Testis (tissue), 3 donors: ENCODE data around the gene TSC22D1. TPM values are rescaled to one million over a fixed set of nuclear protein-coding genes. Genes with fewer than 3 reads are reported as not detected.

Source experiments
- DNase-seq: peaks from one replicate; pipeline ENCODE4 v3.0.0-alpha.2; 2019
- H3K27ac ChIP-seq, 2 donors: fragments of 200-600 bp; sonication (generic); one replicate each; pipeline ENCODE4 v1.5.1; 2019
- H3K27me3 ChIP-seq: fragments of 200-600 bp; sonication (generic); one replicate; pipeline ENCODE4 v1.5.1; 2019
- H3K36me3 ChIP-seq: fragments of 200-600 bp; sonication (generic); one replicate; pipeline ENCODE4 v1.5.1; 2017; ENCODE audit warnings: low read depth; ENCODE audit errors: missing control alignments
- H3K4me1 ChIP-seq: fragments of 200-600 bp; sonication (generic); one replicate; pipeline ENCODE4 v1.5.1; 2019
- H3K4me3 ChIP-seq, 2 donors: fragments of 200-600 bp; sonication (generic); one replicate each; pipeline ENCODE4 v1.5.1; 2017 to 2019
- H3K9me3 ChIP-seq: fragments of 200-600 bp; sonication (generic); one replicate; pipeline ENCODE4 v1.5.1; 2017
- CTCF ChIP-seq, 3 experiments: fragments of 450-650 bp in 2 of 3; fragments of 200-600 bp in 1 of 3; sonication (generic) in 1 of 3; IDR thresholded peaks; one replicate each; pipeline ENCODE4 v1.5.1; 2016 to 2019; ENCODE audit warnings: antibody characterized with exemption in 3 of 3, mild to moderate bottlenecking in 2 of 3, moderate library complexity in 1 of 3
- POLR2A ChIP-seq: fragments of 450-650 bp; IDR thresholded peaks from one replicate; pipeline ENCODE4 v1.6.1; 2017; ENCODE audit warnings: antibody characterized with exemption, mild to moderate bottlenecking, moderate library complexity
- WGBS, 2 donors: methylation state at CpG; one replicate each; pipeline ENCODE4 v1.1.5; 2018; 5-methylcytosine and 5-hydroxymethylcytosine counted together
- intact Hi-C: fragments of 100-400 bp; cut with DNase I; formaldehyde crosslinking; loops from one replicate; pipeline ENCODE4 v1.15.1; 2023; ENCODE audit warnings: low total_unique reads
- polyA plus RNA-seq: library from polyadenylated mRNA; stranded (reverse); fragments of 350-450 nt; fragmentation: Illumina TruSeq; extraction: RNeasy Lipid Tissue Mini Kit (QIAGEN cat#74804); gene quantifications from one replicate; pipeline ENCODE4 v1.2.3, GENCODE V29; 2014; ENCODE audit warnings: low read depth, low replicate concordance; ENCODE audit not compliant: insufficient read depth
- total RNA-seq, 2 donors: library from RNA; depleted of rRNA; stranded (reverse); fragments of >200 nt; gene quantifications; one replicate each; pipeline ENCODE4 v1.2.3, GENCODE V29; 2016

TSC22D1 gene
- total and polyA plus RNA-seq, 3 donors from 2014 or later = 189 to 227 (median 193) TPM

- 0% methylated on average over 23 to 37 of the region's 38 CpGs for WGBS, 2 donors
- TF ChIP-seq POLR2A (peak; percentile 98), CTCF (IDR thresholded peaks at IDR 0.05) (no peak)
- Histone ChIP-seq H3K27ac (peak overlapping the region; percentile 95 to 97), H3K27me3 (no peaks in the 10 kb centered on the region), H3K9me3 (no peaks in the 10 kb centered on the region), H3K36me3 (no peaks in the 10 kb centered on the region), H3K4me1 (peaks cover 28% of the 10 kb centered on the region), H3K4me3 (peak overlapping the region; percentile 70 to 76)
- intact Hi-C loops = loop anchor here (10.0 kb wide), 3 partner anchors 212 to 382 kb away; no protein-coding TSS in a partner anchor
- peak; percentile 98 for DNase-seq
Observed at GRCh38 chr13:44436589-44437337, 139.4 kb downstream of the TSC22D1 start.

- Histone ChIP-seq H3K36me3 (no peaks in the 10 kb centered on the region), H3K27me3 (no peaks in the 10 kb centered on the region), H3K27ac (peak overlapping the region; percentile 95 to 97), H3K4me1 (peaks cover 28% of the 10 kb centered on the region), H3K4me3 (peak overlapping the region; percentile 70 to 76), H3K9me3 (no peaks in the 10 kb centered on the region)
- DNase-seq = no peak
- TF ChIP-seq CTCF (IDR thresholded peaks at IDR 0.05) (no peak), POLR2A (no peak)
- intact Hi-C loops = loop anchor here (10.0 kb wide), 3 partner anchors 211 to 381 kb away; no protein-coding TSS in a partner anchor
- WGBS, 2 donors = 0% methylated on average over 9 of the region's 9 CpGs
Observed at GRCh38 chr13:44435919-44436510, 140.1 kb downstream of the TSC22D1 start.

- H3K4me3 ChIP-seq = peak overlapping the region; percentile 70 to 76
- peak; percentile 99 for DNase-seq
- WGBS, 2 donors = 0 to 1% methylated on average over 43 to 51 of the region's 51 CpGs
- no peaks in the 10 kb centered on the region for H3K27me3 ChIP-seq
- H3K9me3 ChIP-seq = no peaks in the 10 kb centered on the region
- TF ChIP-seq CTCF (IDR thresholded peaks at IDR 0.05) (no peak), POLR2A (peak; percentile 97)
- intact Hi-C loops = loop anchor here (10.0 kb wide), 3 partner anchors 211 to 381 kb away; no protein-coding TSS in a partner anchor
- H3K36me3 ChIP-seq = no peaks in the 10 kb centered on the region
- H3K4me1 ChIP-seq = peaks cover 28% of the 10 kb centered on the region
- H3K27ac ChIP-seq = peak overlapping the region; percentile 95 to 97
Observed at GRCh38 chr13:44435142-44435918, 140.8 kb downstream of the TSC22D1 start.

- intact Hi-C loops = loop anchor here (10.0 kb wide), 3 partner anchors 210 to 380 kb away; no protein-coding TSS in a partner anchor
- WGBS, 2 donors = 0 to 4% methylated on average over 4 of the region's 4 CpGs
- TF ChIP-seq CTCF (IDR thresholded peaks at IDR 0.05) (no peak), POLR2A (no peak)
- H3K4me1 ChIP-seq = peaks cover 28% of the 10 kb centered on the region
- no peak for DNase-seq
- peak overlapping the region; percentile 95 to 97 for H3K27ac ChIP-seq
- no peaks in the 10 kb centered on the region for H3K36me3 ChIP-seq
- H3K4me3 ChIP-seq = peak overlapping the region; percentile 70 to 76
- H3K27me3 ChIP-seq = no peaks in the 10 kb centered on the region
- no peaks in the 10 kb centered on the region for H3K9me3 ChIP-seq
Observed at GRCh38 chr13:44434766-44435141, 141.4 kb downstream of the TSC22D1 start.
